Tibial nerve (tissue), 4 donors: ENCODE results near the gene PPM1H.

Experiments used
- EP300 ChIP-seq, 2 donors: sonication (generic); formaldehyde crosslinking; IDR thresholded peaks; one replicate each; pipeline ENCODE4 v1.6.1; 2017; ENCODE audit warnings: antibody characterized with exemption in 2 of 2, mild to moderate bottlenecking in 1 of 2
- POLR2A ChIP-seq, 2 donors: fragments of 450-650 bp; IDR thresholded peaks; one replicate each; pipeline ENCODE4 v1.6.1; 2017; ENCODE audit warnings: antibody characterized with exemption in 2 of 2, mild to moderate bottlenecking in 2 of 2, moderate library complexity in 2 of 2
- TF ChIP-seq, protein P1 (sequence below), 5 experiments: fragments of 200-600 bp in 3 of 5; fragments of 450-650 bp in 2 of 5; sonication (generic) in 3 of 5; IDR thresholded peaks; one replicate each; pipeline ENCODE4 v1.5.1; 2016 to 2019; ENCODE audit warnings: antibody characterized with exemption in 5 of 5, mild to moderate bottlenecking in 3 of 5, moderate library complexity in 2 of 5

DNA sequence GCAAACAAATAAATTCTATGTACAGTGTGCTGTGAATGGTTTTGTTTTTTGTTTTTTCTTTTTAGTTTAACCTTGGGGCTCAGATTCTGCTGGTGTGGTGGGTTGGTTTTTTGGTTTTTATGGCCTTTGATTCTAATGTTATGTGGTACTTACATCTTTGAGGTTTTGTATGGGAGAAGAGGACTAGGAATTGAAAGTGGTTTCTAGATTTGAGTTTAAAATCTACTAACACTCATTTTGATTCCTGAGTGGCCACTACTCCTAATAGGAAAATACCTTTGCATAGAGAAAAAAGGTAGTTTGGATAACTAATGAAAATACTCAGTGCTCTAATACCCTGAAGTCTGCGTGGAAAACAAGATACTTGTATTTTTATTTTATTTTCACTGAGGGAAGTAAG, 330.6 kb downstream of the PPM1H start:
- TF ChIP-seq, protein P1, sequence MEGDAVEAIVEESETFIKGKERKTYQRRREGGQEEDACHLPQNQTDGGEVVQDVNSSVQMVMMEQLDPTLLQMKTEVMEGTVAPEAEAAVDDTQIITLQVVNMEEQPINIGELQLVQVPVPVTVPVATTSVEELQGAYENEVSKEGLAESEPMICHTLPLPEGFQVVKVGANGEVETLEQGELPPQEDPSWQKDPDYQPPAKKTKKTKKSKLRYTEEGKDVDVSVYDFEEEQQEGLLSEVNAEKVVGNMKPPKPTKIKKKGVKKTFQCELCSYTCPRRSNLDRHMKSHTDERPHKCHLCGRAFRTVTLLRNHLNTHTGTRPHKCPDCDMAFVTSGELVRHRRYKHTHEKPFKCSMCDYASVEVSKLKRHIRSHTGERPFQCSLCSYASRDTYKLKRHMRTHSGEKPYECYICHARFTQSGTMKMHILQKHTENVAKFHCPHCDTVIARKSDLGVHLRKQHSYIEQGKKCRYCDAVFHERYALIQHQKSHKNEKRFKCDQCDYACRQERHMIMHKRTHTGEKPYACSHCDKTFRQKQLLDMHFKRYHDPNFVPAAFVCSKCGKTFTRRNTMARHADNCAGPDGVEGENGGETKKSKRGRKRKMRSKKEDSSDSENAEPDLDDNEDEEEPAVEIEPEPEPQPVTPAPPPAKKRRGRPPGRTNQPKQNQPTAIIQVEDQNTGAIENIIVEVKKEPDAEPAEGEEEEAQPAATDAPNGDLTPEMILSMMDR (IDR thresholded peaks at IDR 0.05) = no peak
- TF ChIP-seq POLR2A (IDR thresholded peaks at IDR 0.05) (no peak), EP300 (IDR thresholded peaks at IDR 0.05) (no peak)
